Stimulated activated CD8-positive, alpha-beta memory T cell treated with anti-CD3 and anti-CD28 coated beads, Interleukin-4, amount 100 ng/mL, for 1 hour (primary cell): ENCODE data around the gene MICALL1.
"Not testable (repeated sequence)": the region's sequence is repeated elsewhere in the genome, so short reads cannot be mapped to it uniquely, and the experiment has no call there.

Experiments
- DNase-seq, 2 donors: peaks; one replicate each; pipeline ENCODE4 v3.0.0-alpha.2; 2020; ENCODE audit warnings: low read depth in 2 of 2, low spot score in 1 of 2

Gene MICALL1

DNA sequence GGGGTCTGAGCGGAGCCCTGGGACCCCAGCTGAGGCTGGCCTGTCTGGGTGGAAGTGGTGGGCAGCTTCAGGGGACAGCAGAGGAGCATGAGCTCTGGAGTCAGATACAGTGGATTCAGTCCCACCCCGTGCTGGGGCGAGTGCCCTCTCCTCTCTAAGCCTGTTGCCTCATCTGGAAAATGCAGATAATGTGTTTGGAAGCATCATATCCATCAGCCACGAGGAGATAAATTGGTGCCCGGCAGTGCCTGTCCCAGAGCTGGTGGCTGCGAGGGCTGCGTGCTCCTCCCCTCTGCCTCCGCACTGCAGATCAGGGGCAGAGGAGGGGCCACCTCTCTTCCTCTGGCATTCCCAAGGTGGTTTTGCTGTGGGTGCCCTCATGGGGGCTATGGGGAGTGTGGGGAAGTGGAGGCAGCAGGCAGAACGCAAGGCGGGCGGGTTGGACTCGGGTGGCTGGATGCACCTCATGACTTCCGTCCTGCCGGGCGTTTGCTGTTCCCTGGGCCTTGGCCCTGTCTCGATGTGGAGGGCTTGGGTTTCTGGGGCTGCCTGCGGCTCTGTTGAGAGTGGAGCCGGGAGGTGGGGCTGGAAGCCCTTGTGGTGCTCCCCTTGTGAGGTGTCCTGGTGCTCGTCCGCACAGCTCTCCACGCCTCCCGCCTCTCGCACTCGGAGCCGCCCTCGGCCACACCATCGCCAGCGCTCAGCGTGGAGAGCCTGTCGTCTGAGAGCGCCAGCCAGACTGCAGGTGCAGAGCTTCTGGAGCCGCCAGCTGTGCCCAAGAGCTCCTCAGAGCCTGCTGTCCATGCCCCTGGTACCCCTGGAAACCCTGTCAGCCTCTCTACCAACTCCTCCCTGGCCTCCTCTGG lies 20.9 kb downstream of the MICALL1 start:
- no peak for DNase-seq

GRCh38 chr22:37927637-37927936 lies 21.5 kb downstream of the MICALL1 start:
- no peak for DNase-seq

GRCh38 chr22:37929390-37929789 lies 23.3 kb downstream of the MICALL1 start:
- DNase-seq, result no peak

DNA sequence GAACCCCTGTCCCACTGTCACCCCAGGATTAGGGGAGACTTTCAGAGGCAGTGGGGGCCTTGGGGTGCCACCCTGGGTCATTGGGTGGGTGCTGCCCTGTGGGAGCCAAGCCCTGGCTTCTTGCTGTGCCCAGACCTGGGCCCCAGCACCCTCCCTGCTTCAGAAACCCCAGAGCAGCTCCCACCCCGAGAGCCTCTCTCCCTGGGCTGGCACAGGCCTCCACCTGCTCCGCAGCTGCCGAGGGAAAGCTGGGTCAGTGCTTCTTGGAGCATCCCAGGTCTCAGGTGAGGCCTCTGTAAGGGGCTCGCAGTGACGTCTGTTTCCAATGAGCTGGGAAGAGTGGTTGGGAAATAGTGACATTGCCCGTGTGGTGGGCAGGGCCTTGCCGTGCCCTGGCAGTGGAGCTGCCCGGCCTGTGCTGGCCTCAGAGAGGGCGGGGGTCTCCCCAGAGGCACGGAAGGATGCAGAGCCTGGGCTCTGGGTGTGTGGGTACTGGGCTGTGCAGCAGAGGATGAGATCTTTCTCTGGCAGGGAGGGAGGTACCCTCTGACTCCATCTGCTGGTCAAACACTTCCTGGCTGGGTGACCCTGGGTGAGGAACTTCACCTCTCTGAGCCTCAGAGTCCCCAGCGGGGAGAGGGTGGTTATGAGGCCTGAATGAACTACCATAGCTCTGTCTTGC lies 24.3 kb downstream of the MICALL1 start:
- DNase-seq, result no peak

GRCh38 chr22:37930952-37931440 lies 24.9 kb downstream of the MICALL1 start:
- DNase-seq, result no peak

DNA sequence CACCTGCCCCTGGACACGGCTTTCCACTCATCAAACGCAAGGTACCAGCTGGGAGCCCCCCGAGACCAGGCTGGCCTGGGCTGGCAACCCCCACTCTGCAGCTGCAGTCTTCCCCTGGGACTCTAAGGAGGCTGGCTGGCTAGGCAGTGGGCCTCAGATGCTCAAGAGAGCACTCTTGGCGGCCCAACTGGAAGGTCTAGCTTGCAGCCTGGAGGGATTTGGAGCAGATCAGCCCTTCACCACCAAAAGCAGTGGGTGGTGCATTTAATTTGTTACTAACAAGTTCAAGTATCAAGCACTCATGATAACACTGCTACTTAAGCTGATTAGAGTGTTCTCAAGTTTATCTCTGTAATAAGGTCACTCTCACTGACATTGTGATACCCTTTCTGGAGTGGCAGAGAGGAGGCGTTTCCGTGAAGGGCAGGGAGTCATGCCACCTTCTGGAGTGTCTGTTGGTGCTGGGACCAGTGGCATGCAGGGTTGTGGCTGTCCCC lies 25.8 kb downstream of the MICALL1 start:
- no peak for DNase-seq

GRCh38 chr22:37932401-37932800 lies 26.3 kb downstream of the MICALL1 start:
- no peak for DNase-seq

GRCh38 chr22:37932821-37933578 lies 26.9 kb downstream of the MICALL1 start:
- no peak for DNase-seq

- DNase-seq, result peak; percentile 53 to 65
Observed at GRCh38 chr22:37933711-37934376, 27.7 kb downstream of the MICALL1 start.

DNA sequence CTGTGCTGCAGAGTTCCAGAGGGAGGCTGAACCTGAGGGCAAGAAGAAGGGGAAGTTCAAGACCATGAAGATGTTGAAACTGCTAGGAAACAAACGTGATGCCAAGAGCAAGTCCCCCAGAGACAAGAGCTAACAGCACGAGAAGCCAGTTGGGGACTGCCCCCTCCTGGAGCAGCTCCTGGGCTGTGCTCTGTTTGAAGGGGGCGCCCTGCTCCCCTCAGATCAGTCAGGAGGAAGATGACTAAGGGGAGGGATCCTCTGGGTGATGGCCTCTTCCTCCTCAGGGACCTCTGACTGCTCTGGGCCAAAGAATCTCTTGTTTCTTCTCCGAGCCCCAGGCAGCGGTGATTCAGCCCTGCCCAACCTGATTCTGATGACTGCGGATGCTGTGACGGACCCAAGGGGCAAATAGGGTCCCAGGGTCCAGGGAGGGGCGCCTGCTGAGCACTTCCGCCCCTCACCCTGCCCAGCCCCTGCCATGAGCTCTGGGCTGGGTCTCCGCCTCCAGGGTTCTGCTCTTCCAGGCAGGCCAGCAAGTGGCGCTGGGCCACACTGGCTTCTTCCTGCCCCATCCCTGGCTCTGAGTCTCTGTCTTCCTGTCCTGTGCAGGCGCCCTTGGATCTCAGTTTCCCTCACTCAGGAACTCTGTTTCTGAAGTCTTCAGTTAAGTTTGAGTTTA lies 34.7 kb downstream of the MICALL1 start:
- no peak for DNase-seq

- DNase-seq, result no peak
Observed at GRCh38 chr22:37942133-37942532, 36.0 kb downstream of the MICALL1 start.

DNA sequence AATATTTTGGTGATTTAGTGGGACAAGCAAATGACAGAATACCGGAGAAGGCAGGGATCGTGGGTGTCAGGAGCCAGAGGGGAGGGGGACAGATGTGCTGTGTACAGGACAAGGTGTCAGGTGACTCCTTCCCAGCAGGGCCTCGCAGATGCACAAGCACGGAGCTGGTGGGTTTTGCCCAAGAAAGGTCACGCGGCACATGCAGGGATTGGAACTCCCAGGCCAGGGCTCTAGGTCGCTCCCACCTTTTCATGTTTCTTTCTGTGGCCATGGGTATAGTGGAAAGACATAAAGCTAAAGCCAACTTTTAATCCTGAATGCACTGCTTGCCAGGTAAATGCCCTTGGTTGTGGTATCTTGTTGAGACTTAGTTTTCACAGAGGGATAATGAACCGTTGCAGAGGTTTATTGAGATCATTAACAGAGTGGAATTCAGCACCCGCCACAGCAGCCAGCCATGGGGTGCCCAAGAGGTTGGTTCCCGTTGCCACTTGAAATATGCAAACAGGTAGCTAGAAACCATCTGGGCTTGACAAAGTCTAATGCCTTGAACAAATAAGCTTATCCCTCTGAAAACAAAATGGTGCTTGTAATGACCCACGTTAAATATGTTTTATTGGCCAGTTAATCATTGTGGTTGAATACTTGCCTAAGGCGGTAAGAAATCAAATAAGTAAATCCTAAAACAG lies 37.2 kb downstream of the MICALL1 start:
- DNase-seq, result no peak

GRCh38 chr22:37943825-37944198 lies 37.7 kb downstream of the MICALL1 start:
- no peak for DNase-seq

GRCh38 chr22:37944423-37944822 lies 38.3 kb downstream of the MICALL1 start:
- not testable (repeated sequence) for DNase-seq

- not testable (repeated sequence) for DNase-seq
Observed at GRCh38 chr22:37947142-37947795, 41.2 kb downstream of the MICALL1 start.

- DNase-seq, result no peak
Observed at GRCh38 chr22:37951305-37951704, 45.2 kb downstream of the MICALL1 start.

DNA sequence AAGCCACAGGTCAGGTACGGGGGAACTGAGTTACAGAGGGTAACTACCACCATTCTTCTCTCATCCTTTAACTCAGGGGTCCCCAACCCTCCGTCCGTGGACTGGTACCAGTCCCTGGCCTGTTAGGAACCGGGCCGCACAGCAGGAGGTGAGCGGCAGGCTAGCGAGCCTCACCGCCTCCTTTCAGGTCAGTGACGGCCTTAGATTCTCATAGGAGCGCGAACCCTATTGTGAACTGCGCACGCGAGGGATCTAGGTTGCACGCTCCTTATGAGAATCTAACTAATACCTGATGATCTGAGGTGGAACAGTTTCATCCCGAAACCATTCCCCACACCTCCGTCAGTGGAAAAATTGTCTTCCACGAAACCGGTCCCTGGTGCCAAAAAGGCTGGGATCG lies 46.5 kb downstream of the MICALL1 start:
- DNase-seq, result not testable (repeated sequence)

DNA sequence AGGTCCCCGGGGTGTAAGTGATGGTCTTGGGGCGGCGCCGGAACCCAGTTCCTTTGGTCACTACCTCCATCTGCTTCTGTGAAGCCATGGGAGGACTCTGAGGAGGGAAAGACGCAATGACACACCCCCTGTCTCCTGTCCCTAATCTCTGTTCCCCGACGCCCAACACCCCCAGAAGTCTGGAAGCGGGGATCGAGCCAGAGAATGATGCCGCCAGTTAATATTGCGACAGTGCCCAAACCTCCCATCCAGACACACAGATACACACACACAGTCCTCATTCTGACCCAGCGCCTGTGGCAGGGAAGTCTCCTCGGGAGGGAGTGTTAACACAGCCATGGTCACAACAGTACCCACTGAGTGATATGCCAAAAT lies 47.0 kb downstream of the MICALL1 start:
- DNase-seq, result no peak

GRCh38 chr22:37953437-37954179 lies 47.5 kb downstream of the MICALL1 start, which contains the start of the genes C22orf23 and POLR2F:
TSS of gene C22orf23 (minus strand) at chr22:37953601. CDS start at chr22:37953149, 452 bp downstream.
TSS of gene POLR2F (plus strand) at chr22:37953699. CDS start at chr22:37953788, 89 bp downstream.
- peak; percentile 92 to 95 for DNase-seq
